ENCODE measurements around the gene ZSCAN25.
"Not testable (repeated sequence)": the region's sequence is repeated elsewhere in the genome, so short reads cannot be mapped to it uniquely, and the experiment has no call there.

The ZSCAN25 gene

DNA sequence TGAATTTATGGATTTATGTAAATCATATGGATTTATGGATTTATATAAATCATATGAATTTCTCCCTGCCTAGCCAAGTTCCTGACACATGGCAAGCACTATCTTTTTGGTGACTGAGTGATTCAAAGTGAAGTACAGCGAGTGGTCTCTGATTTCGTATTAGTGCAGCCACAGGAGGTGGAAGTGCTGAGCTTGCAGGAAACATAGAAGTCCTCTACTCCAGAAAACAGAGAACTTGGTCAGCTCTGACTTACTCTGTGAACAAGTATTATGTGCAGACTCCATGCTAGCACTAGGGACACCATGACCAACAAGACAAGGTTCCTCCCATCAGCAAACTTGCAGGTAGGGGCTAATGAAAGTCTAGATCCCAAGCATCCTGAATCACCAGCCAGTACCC, 34.5 kb downstream of the ZSCAN25 start:
- Histone ChIP-seq H3K4me2 (0 out of 22 replicates have a peak overlapping the region, but pooled peaks of 1 of the 11 experiments have one; percentile 0), H3K4me3 (no peak overlapping the region), H3K4me1 (peaks cover 0 to 8% (median 0%) of the 10 kb centered on the region in 10 experiments; a peak in 2 of 20 replicates), H3K9ac (no peak overlapping the region), H3K36me3 (peaks cover 0 to 5% (median 0%) of the 10 kb centered on the region in 11 experiments; a peak in 4 of 22 replicates), H3K9me3 (replicated peaks in 1 of 11) (peaks cover 0 to 5% (median 0%) of the 10 kb centered on the region in 11 experiments; a peak in 3 of 22 replicates), H3K27me3 (no peaks in the 10 kb centered on the region), H3K27ac (no peak overlapping the region), H4K20me1 (no peaks in the 10 kb centered on the region)
- no peak for TF ChIP-seq Cebpa-rat (IDR thresholded peaks at IDR 0.05)

DNA sequence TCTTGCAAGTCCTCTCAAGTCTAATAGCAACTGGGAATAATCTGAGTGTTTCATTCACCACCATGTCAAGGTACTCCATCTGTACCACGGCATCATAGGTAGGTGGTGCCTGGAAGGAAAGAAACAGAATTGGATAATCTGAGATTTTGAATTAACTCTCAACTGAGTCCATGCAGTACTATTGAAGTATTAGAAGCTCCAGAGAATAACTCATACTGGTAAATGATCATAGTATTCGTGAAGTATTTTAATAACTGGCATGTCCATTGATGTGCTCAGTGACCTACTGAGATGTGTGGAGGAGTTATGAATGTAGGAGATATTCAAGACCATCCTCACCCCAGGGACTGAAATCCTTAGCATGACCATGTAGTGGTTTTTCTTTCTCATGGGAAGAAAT, 35.9 kb downstream of the ZSCAN25 start:
- TF ChIP-seq Cebpa-rat (IDR thresholded peaks at IDR 0.05), result no peak
- H3K36me3 ChIP-seq, result no peaks in the 10 kb centered on the region; a peak in 2 of 22 replicates
- H3K9ac ChIP-seq, result no peak overlapping the region
- H3K9me3 ChIP-seq (replicated peaks in 1 of 11), result peaks cover 0 to 5% (median 0%) of the 10 kb centered on the region in 11 experiments; a peak in 3 of 22 replicates
- H3K4me3 ChIP-seq, result no peak overlapping the region
- no peaks in the 10 kb centered on the region for H3K27me3 ChIP-seq
- H3K4me1 ChIP-seq, result peaks cover 0 to 8% (median 0%) of the 10 kb centered on the region in 10 experiments; a peak in 2 of 20 replicates
- no peak overlapping the region for H3K4me2 ChIP-seq
- no peaks in the 10 kb centered on the region for H4K20me1 ChIP-seq
- no peak overlapping the region for H3K27ac ChIP-seq

DNA sequence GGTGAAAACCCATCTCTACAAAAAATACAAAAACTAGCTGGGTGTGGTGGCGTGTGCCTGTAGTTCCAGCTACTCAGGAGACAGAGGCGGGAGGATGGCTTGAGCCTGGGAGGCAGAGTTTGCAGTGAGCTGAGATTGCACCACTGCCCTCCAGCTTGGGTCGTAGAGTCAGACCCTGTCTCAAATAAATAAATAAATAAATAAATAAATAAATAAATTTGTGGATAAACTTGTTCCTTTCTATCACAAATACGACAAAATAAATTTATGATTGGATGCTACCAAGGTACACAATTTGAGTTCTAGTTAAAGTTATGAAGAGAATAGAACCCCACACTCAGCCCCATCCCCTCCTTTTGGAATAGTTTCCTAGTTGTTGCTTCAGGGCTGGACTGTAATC, 36.5 kb downstream of the ZSCAN25 start:
- H3K9me3 ChIP-seq (replicated peaks in 1 of 11), result not testable (repeated sequence)

GRCh38 chr7:99653754-99654153, 37.0 kb downstream of the ZSCAN25 start:
- no peak for TF ChIP-seq Cebpa-rat (IDR thresholded peaks at IDR 0.05)

More for the DNA sequence above, 36.5 kb downstream of the ZSCAN25 start:
- H3K4me3 ChIP-seq, H3K27ac ChIP-seq, H3K27me3 ChIP-seq, H3K9ac ChIP-seq, H3K36me3 ChIP-seq, H4K20me1 ChIP-seq, H3K4me2 ChIP-seq, H3K4me1 ChIP-seq: not testable (repeated sequence)

GRCh38 chr7:99654626-99655025, 37.9 kb downstream of the ZSCAN25 start:
- H3K36me3 ChIP-seq; H3K4me3 ChIP-seq; H3K9ac ChIP-seq; H3K9me3 ChIP-seq (replicated peaks in 1 of 11); H3K27ac ChIP-seq; H4K20me1 ChIP-seq; H3K27me3 ChIP-seq; H3K4me1 ChIP-seq; H3K4me2 ChIP-seq: not testable (repeated sequence)

More at GRCh38 chr7:99653754-99654153, 37.0 kb downstream of the ZSCAN25 start:
- H3K27me3 ChIP-seq, result no peaks in the 10 kb centered on the region
- H3K4me3 ChIP-seq, result no peak overlapping the region
- H3K9me3 ChIP-seq (replicated peaks in 1 of 11), result peaks cover 0 to 5% (median 0%) of the 10 kb centered on the region in 11 experiments; a peak in 3 of 22 replicates
- H3K9ac ChIP-seq, result no peak overlapping the region
- H3K36me3 ChIP-seq, result no peaks in the 10 kb centered on the region; a peak in 1 of 22 replicates
- no peak overlapping the region for H3K27ac ChIP-seq
- H4K20me1 ChIP-seq, result no peaks in the 10 kb centered on the region
- H3K4me1 ChIP-seq, result peaks cover 0 to 8% (median 0%) of the 10 kb centered on the region in 10 experiments; a peak in 2 of 20 replicates
- no peak overlapping the region for H3K4me2 ChIP-seq

DNA sequence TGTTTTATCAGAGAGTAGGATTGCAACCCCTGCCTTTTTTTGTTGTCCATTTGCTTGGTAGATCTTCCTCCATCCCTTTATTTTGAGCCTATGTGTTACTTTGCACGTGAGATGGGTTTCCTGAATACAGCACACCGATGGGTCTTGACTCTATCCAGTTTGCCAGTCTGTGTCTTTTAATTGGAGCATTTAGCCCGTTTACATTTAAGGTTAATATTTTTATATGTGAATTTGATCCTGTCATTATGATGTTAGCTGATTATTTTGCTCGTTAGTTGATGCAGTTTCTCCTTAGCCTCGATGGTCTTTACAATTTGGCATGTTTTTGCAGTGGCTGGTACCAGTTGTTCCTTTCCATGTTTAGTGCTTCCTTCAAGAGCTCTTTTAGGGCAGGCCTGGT, 41.1 kb downstream of the ZSCAN25 start:
- H3K4me3 ChIP-seq, H3K4me1 ChIP-seq, H3K9ac ChIP-seq, H4K20me1 ChIP-seq, H3K4me2 ChIP-seq, H3K27ac ChIP-seq, H3K27me3 ChIP-seq: not testable (repeated sequence)
- H3K9me3 ChIP-seq (replicated peaks in 1 of 11), result peaks cover 0 to 15% (median 5%) of the 10 kb centered on the region in 11 experiments; a peak in 10 of 22 replicates
- H3K36me3 ChIP-seq, result peaks cover 0 to 20% (median 5%) of the 10 kb centered on the region in 11 experiments; a peak in 5 of 22 replicates

DNA sequence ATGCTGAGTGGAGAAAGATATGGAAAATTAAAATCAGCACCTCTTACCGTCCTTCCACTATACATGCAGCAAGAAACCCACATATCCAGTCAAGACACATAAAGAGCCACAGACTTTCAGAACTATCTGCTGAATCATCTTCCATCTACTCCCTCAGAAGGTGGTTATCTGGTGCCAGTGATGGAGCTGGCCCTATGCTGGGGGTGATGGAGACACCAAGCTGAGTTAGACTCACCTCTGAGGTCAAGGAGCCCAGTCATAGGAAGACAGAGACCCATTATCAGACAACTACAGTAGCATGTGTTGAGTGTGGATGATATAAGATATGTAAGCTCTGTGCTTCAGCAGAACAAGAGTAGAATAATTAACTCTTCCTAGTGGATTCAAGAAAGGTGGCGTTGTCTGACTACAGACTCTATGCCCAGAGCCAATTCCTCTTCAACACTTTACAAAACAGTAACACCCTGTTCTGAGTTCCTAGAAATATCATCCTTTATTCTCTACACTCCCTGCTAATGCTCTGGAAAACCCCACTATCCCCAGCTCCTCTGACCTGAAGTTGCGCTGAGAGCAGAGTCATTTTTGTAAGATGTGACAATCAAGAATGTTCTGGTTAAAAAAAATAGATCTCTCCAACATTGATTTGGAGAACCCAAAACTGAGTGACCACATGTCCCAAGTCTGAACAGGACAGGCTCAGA, 48.7 kb downstream of the ZSCAN25 start:
- no peaks in the 10 kb centered on the region for H4K20me1 ChIP-seq
- peaks cover 0 to 13% (median 0%) of the 10 kb centered on the region in 11 experiments; a peak in 3 of 22 replicates for H3K9me3 ChIP-seq (replicated peaks in 1 of 11)
- peak overlapping the region in 2 of 11 experiments; percentile 32 to 51; a peak in 4 of 22 replicates for H3K27ac ChIP-seq
- peaks cover 0 to 17% (median 3%) of the 10 kb centered on the region in 11 experiments; a peak in 4 of 22 replicates for H3K36me3 ChIP-seq
- H3K27me3 ChIP-seq, result no peaks in the 10 kb centered on the region
- peaks cover 0 to 65% (median 5%) of the 10 kb centered on the region in 10 experiments; a peak in 10 of 20 replicates for H3K4me1 ChIP-seq
- no peak overlapping the region; a peak in 1 of 20 replicates for H3K4me3 ChIP-seq
- H3K9ac ChIP-seq, result no peak overlapping the region; a peak in 1 of 22 replicates
- no peak for TF ChIP-seq Cebpa-rat (IDR thresholded peaks at IDR 0.05)
- peak overlapping the region in 6 of 11 experiments; percentile 14 to 92 (median 58); a peak in 11 of 22 replicates for H3K4me2 ChIP-seq

- H3K4me3 ChIP-seq, result no peak overlapping the region; a peak in 1 of 20 replicates
- peak overlapping the region in 2 of 11 experiments; percentile 48 to 51; a peak in 3 of 22 replicates for H3K27ac ChIP-seq
- TF ChIP-seq Cebpa-rat (IDR thresholded peaks at IDR 0.05), result no peak
Observed at GRCh38 chr7:99666013-99666395, 49.3 kb downstream of the ZSCAN25 start.

DNA sequence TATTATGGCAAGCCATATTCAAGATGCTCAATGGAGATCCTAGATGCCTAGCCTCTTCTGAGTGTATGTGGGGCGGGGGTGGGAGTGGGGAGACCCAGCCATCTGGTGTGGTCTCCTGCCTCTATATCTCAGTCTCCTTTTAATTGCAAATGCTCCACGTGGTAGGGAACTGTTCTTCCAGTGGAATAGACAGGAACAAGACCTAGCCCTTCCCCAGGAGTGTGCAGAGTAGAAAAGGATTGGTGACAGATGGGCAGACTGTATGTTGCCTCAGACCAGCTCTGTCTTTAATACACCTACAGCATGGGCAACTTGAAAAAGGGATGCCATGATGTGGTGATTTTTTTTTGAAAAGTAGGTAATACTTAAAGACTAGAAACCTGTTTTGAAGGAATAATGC, 50.4 kb downstream of the ZSCAN25 start:
- Histone ChIP-seq H3K27me3 (no peaks in the 10 kb centered on the region), H3K9ac (no peak overlapping the region)
- TF ChIP-seq Cebpa-rat (IDR thresholded peaks at IDR 0.05), result no peak

More at GRCh38 chr7:99666013-99666395, 49.3 kb downstream of the ZSCAN25 start:
- H3K27me3 ChIP-seq, result no peaks in the 10 kb centered on the region
- no peak overlapping the region for H3K9ac ChIP-seq
- peak overlapping the region in 6 of 11 experiments; percentile 14 to 92 (median 58); a peak in 11 of 22 replicates for H3K4me2 ChIP-seq
- H3K4me1 ChIP-seq, result peaks cover 0 to 65% (median 5%) of the 10 kb centered on the region in 10 experiments; a peak in 10 of 20 replicates
- peaks cover 0 to 10% (median 0%) of the 10 kb centered on the region in 11 experiments; a peak in 3 of 22 replicates for H3K9me3 ChIP-seq (replicated peaks in 1 of 11)
- peaks cover 0 to 13% (median 0%) of the 10 kb centered on the region in 11 experiments; a peak in 3 of 22 replicates for H3K36me3 ChIP-seq
- no peaks in the 10 kb centered on the region for H4K20me1 ChIP-seq

More for the DNA sequence above, 50.4 kb downstream of the ZSCAN25 start:
- Histone ChIP-seq H3K4me3 (no peak overlapping the region), H3K36me3 (peaks cover 0 to 5% (median 0%) of the 10 kb centered on the region in 11 experiments; a peak in 1 of 22 replicates), H3K27ac (no peak overlapping the region), H4K20me1 (no peaks in the 10 kb centered on the region), H3K4me1 (peaks cover 0 to 65% (median 5%) of the 10 kb centered on the region in 10 experiments; a peak in 10 of 20 replicates), H3K4me2 (peak overlapping the region in 3 of 11 experiments; percentile 74 to 92 (median 90); a peak in 4 of 22 replicates), H3K9me3 (replicated peaks in 1 of 11) (peaks cover 0 to 10% (median 0%) of the 10 kb centered on the region in 11 experiments; a peak in 3 of 22 replicates)

Data from BLaER1 treated with 17β-estradiol and CSF1 and Interleukin-3, amounts not matched to agents 10 nM and 100 nM (cell line).